Ectodermal cell (in vitro differentiated cells): ENCODE results near the gene SH3YL1.

Source experiments
- H3K27ac ChIP-seq: 2 replicates; pipeline ENCODE4 v1.7.0; 2013; ENCODE audit warnings: mild to moderate bottlenecking, low read depth, low read length; ENCODE audit not compliant: insufficient read depth, poor library complexity, severe bottlenecking
- H3K27me3 ChIP-seq: 2 replicates; pipeline ENCODE4 v1.7.0; 2013; ENCODE audit warnings: mild to moderate bottlenecking, low read length; ENCODE audit not compliant: insufficient read depth, control insufficient read depth, poor library complexity, severe bottlenecking
- H3K36me3 ChIP-seq: one replicate; pipeline ENCODE4 v1.7.0; 2013; ENCODE audit warnings: low read length; ENCODE audit not compliant: control insufficient read depth, insufficient read depth
- H3K4me1 ChIP-seq: one replicate; pipeline ENCODE4 v1.7.0; 2013; ENCODE audit warnings: low read length; ENCODE audit not compliant: control insufficient read depth, insufficient read depth
- H3K4me3 ChIP-seq: 2 replicates; pipeline ENCODE4 v1.7.0; 2013; ENCODE audit warnings: low read depth, low read length, control low read depth; ENCODE audit not compliant: insufficient read depth
- H3K9me3 ChIP-seq: 2 replicates; pipeline ENCODE4 v1.7.0; 2013; ENCODE audit warnings: mild to moderate bottlenecking, low read length, moderate library complexity; ENCODE audit not compliant: control insufficient read depth
- WGBS, 2 experiments: methylation state at CpG; one replicate each; pipeline ENCODE4 v1.1.7; 2013; ENCODE audit warnings: missing lambda C conversion rate in 2 of 2; 5-methylcytosine and 5-hydroxymethylcytosine counted together

The SH3YL1 gene

GRCh38 chr2:281381-281780, 17.5 kb upstream of the SH3YL1 start:
- Histone ChIP-seq H3K36me3 (peaks cover 20% of the 10 kb centered on the region), H3K4me1 (peaks cover 15% of the 10 kb centered on the region), H3K27me3 (peaks cover 19% of the 10 kb centered on the region), H3K9me3 (no peaks in the 10 kb centered on the region), H3K27ac (no peak overlapping the region), H3K4me3 (no peak overlapping the region)
- WGBS, 2 experiments, result 95 to 98% methylated on average over 9 of the region's 9 CpGs

GRCh38 chr2:280650-281110, 16.8 kb upstream of the SH3YL1 start:
- Histone ChIP-seq H3K4me3 (no peak overlapping the region), H3K36me3 (peaks cover 25% of the 10 kb centered on the region), H3K4me1 (peaks cover 15% of the 10 kb centered on the region), H3K27me3 (peaks cover 12% of the 10 kb centered on the region), H3K9me3 (no peaks in the 10 kb centered on the region), H3K27ac (no peak overlapping the region)
- WGBS, 2 experiments, result 92% methylated on average over 7 of the region's 7 CpGs

DNA sequence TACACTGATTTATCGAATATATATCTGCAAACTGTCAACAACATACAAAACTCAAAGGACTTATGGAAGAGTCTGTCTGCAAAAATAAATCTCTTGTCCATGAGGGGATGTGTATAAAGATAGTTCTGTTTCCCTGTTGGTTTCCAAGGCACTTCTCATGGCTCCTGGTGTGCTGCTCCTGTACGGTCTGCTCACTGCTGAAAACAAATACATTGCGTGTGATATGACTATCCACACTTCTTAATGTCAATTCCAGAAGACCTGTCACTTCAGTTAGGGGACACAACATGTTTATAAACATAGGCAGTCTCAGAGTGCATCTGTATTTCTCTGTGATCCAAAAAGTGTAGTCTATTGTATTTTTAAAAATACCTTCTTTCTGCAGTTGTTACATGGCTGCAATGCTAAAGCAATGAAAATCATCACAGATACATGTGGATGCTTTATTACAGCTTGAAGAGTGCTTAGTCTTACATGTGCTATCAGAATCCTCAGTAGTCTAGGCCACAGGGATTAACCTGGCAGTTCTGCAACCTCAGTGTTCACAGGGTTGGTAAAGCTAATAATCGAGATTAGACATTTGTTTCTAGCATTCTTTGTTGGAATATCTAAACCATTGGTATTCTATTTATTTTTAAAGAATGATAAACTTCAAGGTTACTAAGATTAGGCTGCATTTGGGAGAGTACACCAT, 16.3 kb upstream of the SH3YL1 start:
- H3K27ac ChIP-seq, result no peak overlapping the region
- WGBS, 2 experiments, result 96% methylated on average over 2 to 4 of the region's 4 CpGs

GRCh38 chr2:279366-279765, 15.5 kb upstream of the SH3YL1 start:
- Histone ChIP-seq H3K4me3 (no peak overlapping the region), H3K27ac (no peak overlapping the region), H3K36me3 (peaks cover 25% of the 10 kb centered on the region), H3K4me1 (peaks cover 5% of the 10 kb centered on the region), H3K27me3 (no peaks in the 10 kb centered on the region), H3K9me3 (no peaks in the 10 kb centered on the region)
- WGBS, 2 experiments, result 93 to 100% methylated on average over 2 to 3 of the region's 4 CpGs

More for the DNA sequence above, 16.3 kb upstream of the SH3YL1 start:
- Histone ChIP-seq H3K27me3 (peaks cover 7% of the 10 kb centered on the region), H3K9me3 (no peaks in the 10 kb centered on the region), H3K36me3 (peaks cover 25% of the 10 kb centered on the region), H3K4me3 (no peak overlapping the region), H3K4me1 (peaks cover 12% of the 10 kb centered on the region)

DNA sequence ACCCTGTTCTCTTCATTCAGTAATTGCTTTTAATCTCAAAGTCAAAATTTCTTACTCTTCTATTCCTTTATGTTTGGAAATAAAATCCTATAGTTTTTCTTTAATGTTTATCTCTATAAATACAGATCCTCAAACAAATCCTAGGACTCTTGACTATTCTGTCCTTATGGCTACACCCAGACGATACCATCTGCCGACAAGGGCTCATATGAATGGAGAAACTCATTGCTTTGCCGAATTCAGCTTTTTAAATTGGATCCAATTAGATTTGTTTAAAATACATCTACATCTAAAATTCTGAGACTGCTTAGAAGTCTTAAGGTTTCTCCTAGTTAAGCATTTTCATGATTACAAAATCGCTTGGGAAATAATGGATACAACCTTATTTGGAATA, 15.1 kb upstream of the SH3YL1 start:
- Histone ChIP-seq H3K27ac (no peak overlapping the region), H3K4me3 (no peak overlapping the region), H3K4me1 (peaks cover under 1% of the 10 kb centered on the region), H3K9me3 (no peaks in the 10 kb centered on the region), H3K27me3 (no peaks in the 10 kb centered on the region), H3K36me3 (peaks cover 25% of the 10 kb centered on the region)
- WGBS, 2 experiments, result 96 to 100% methylated on average over 3 to 4 of the region's 4 CpGs

GRCh38 chr2:278312-278926, 14.6 kb upstream of the SH3YL1 start:
- no peaks in the 10 kb centered on the region for H3K4me1 ChIP-seq
- peaks cover 25% of the 10 kb centered on the region for H3K36me3 ChIP-seq

DNA sequence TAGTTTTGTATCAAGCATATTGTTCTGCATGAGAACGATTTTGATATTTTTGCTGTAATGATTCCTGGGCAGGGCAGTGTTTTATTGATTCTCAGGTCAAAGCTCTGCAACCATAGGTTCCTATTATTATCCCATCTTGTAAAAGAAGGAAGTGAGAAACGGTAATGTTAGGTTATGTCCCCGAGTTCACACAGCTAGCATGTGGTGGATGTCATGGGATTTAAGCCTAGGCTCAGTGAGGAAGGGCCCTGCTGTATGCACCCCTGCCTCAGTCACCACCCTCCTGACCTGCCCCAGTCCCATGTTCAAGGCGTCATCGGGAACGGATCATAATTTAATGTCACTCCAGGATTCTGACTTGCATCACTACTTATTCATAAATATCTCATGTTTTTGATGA, 11.6 kb upstream of the SH3YL1 start:
- Histone ChIP-seq H3K27ac (no peak overlapping the region), H3K36me3 (peaks cover 21% of the 10 kb centered on the region), H3K4me3 (no peak overlapping the region), H3K27me3 (no peaks in the 10 kb centered on the region), H3K9me3 (no peaks in the 10 kb centered on the region), H3K4me1 (no peaks in the 10 kb centered on the region)
- WGBS, 2 experiments, result 96 to 99% methylated on average over 6 of the region's 6 CpGs

More at GRCh38 chr2:278312-278926, 14.6 kb upstream of the SH3YL1 start:
- no peaks in the 10 kb centered on the region for H3K27me3 ChIP-seq
- H3K9me3 ChIP-seq, result no peaks in the 10 kb centered on the region
- WGBS, 2 experiments, result 93 to 94% methylated on average over 2 of the region's 2 CpGs
- H3K27ac ChIP-seq, result no peak overlapping the region
- no peak overlapping the region for H3K4me3 ChIP-seq

DNA sequence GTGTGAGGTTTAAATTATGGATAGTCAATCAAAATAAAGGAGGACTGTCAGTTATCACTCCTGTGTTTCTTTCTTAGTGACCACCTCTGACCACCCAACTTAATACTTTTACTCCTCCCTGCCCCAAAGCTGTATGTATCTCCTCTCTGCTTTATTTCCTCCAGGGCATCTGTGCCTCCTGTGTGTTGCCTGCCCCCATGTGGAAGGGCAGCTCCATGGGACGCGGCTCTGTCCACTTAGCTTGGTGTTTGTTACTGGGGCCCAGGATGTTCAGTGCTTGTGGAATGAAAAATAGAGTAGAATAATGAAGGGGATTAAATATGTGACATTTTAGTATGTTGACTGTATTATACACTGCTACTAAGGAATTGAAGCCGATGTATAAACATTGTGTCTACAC, 10.7 kb upstream of the SH3YL1 start:
- no peaks in the 10 kb centered on the region for H3K4me1 ChIP-seq
- H3K4me3 ChIP-seq, result no peak overlapping the region
- H3K9me3 ChIP-seq, result no peaks in the 10 kb centered on the region
- 93 to 100% methylated on average over 2 of the region's 3 CpGs for WGBS, 2 experiments
- no peak overlapping the region for H3K27ac ChIP-seq
- H3K36me3 ChIP-seq, result peaks cover 21% of the 10 kb centered on the region
- no peaks in the 10 kb centered on the region for H3K27me3 ChIP-seq

DNA sequence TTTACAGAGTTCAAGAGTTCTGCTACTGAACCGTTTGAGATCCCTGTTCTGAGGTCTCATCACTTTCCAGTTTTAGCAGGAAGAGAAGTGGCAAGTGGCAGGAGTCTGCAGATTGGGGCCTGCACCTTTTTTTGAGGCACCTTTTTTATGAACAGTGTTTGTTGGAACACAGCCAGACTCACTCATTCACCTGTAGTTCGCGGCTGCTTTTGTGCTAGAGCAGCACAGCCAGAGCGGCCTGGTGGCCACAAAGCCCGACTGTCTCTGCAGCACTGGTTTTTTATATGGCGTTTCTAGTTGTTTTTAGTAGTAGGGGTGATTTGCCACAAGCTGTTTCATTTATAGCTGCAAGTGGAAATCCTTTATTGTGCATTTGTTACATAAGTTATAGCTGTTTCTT, 9.5 kb upstream of the SH3YL1 start:
- H3K36me3 ChIP-seq, result peaks cover 15% of the 10 kb centered on the region
- H3K4me1 ChIP-seq, result no peaks in the 10 kb centered on the region
- no peak overlapping the region for H3K4me3 ChIP-seq
- no peaks in the 10 kb centered on the region for H3K9me3 ChIP-seq
- H3K27ac ChIP-seq, result no peak overlapping the region
- WGBS, 2 experiments, result 92 to 95% methylated on average over 5 of the region's 6 CpGs
- H3K27me3 ChIP-seq, result no peaks in the 10 kb centered on the region

DNA sequence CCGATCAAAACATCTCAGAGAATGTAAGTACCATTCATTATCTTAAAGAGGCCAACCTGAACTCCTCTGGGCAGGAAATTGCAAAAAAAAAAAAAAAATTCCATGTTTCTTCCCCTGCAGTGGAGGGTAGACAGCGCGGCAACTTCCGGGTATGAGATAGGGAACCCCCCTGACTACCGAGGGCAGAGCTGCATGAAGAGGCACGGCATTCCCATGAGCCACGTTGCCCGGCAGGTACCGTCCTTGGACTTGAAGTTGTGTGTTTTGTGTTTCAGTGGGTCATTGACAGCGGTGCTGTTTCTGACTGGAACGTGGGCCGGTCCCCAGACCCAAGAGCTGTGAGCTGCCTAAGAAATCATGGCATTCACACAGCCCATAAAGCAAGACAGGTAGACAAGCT, 8.1 kb upstream of the SH3YL1 start:
- Histone ChIP-seq H3K36me3 (peaks cover 5% of the 10 kb centered on the region), H3K27me3 (no peaks in the 10 kb centered on the region), H3K4me1 (no peaks in the 10 kb centered on the region), H3K4me3 (no peak overlapping the region), H3K27ac (no peak overlapping the region), H3K9me3 (no peaks in the 10 kb centered on the region)
- WGBS, 2 experiments, result 92 to 94% methylated on average over 12 of the region's 12 CpGs
